SU-DHL-6 (cell line): ENCODE results near the gene CASQ2.

ENCODE experiments used
- H2AFZ ChIP-seq: fragments of 200-600 bp; sonication (generic); 2 replicates; pipeline ENCODE4 v1.6.1; 2014; ENCODE audit warnings: low read depth, mild to moderate bottlenecking, moderate library complexity, mixed read lengths, antibody characterized with exemption, low read length; ENCODE audit not compliant: severe bottlenecking
- H3F3A ChIP-seq: fragments of 200-600 bp; shearing (Covaris generic); 2 replicates; pipeline ENCODE4 v1.6.0; 2016; ENCODE audit warnings: antibody characterized with exemption, mild to moderate bottlenecking; ENCODE audit not compliant: insufficient read depth
- H3K27ac ChIP-seq: fragments of 200-600 bp; sonication (generic); 2 replicates; pipeline ENCODE4 v1.5.1; 2016; ENCODE audit warnings: low read depth, mild to moderate bottlenecking, low read length, moderate library complexity, mixed read lengths
- H3K27me3 ChIP-seq: fragments of 200-600 bp; sonication (generic), shearing (Covaris generic); 2 replicates; pipeline ENCODE4 v1.6.0; 2014; ENCODE audit warnings: mild to moderate bottlenecking, low read length
- H3K36me3 ChIP-seq: fragments of 200-600 bp; sonication (generic); 2 replicates; pipeline ENCODE4 v1.6.1; 2014; ENCODE audit warnings: mild to moderate bottlenecking, low read length, mixed read lengths
- H3K4me2 ChIP-seq: fragments of 300-600, 200-600 bp; shearing (Covaris generic), sonication (generic); 2 replicates; pipeline ENCODE4 v1.6.0; 2014; ENCODE audit warnings: low read length, low read depth, mild to moderate bottlenecking; ENCODE audit not compliant: poor library complexity, severe bottlenecking
- H3K4me3 ChIP-seq: fragments of 200-600 bp; sonication (generic); 2 replicates; pipeline ENCODE4 v1.5.1; 2014; ENCODE audit warnings: antibody characterized with exemption, low read length, mild to moderate bottlenecking, mixed read lengths; ENCODE audit not compliant: insufficient read depth, poor library complexity, severe bottlenecking
- H3K79me2 ChIP-seq: fragments of 200-600 bp; sonication (generic); 2 replicates; pipeline ENCODE4 v1.6.1; 2014; ENCODE audit warnings: mild to moderate bottlenecking, low read length, moderate library complexity; ENCODE audit not compliant: insufficient read depth
- H3K9ac ChIP-seq: fragments of 200-600 bp; sonication (generic); 2 replicates; pipeline ENCODE4 v1.7.0; 2014; ENCODE audit warnings: mild to moderate bottlenecking, low read length
- H3K9me2 ChIP-seq: fragments of 200-600 bp; sonication (generic); replicated peaks from 2 replicates; pipeline ENCODE4 v1.6.1; 2014; ENCODE audit warnings: low read length; ENCODE audit not compliant: insufficient read depth
- H3K9me3 ChIP-seq: fragments of 200-600 bp; sonication (generic); 2 replicates; pipeline ENCODE4 v1.6.1; 2014; ENCODE audit warnings: low read length, mixed read lengths; ENCODE audit not compliant: insufficient read depth
- H4K20me1 ChIP-seq: fragments of 200-600 bp; sonication (generic); 2 replicates; pipeline ENCODE4 v1.6.1; 2014; ENCODE audit warnings: low read depth, mild to moderate bottlenecking, antibody characterized with exemption, low read length, moderate library complexity, mixed read lengths
- EZH2phosphoT487 ChIP-seq: fragments of 200-600 bp; sonication (generic), shearing (Covaris generic); conservative IDR thresholded peaks from 2 replicates; pipeline ENCODE4 v1.6.1; 2018; ENCODE audit warnings: mild to moderate bottlenecking, antibody characterized with exemption, low read length, moderate library complexity, mixed read lengths
- TF ChIP-seq, protein P1 (sequence below): fragments of 200-600 bp; sonication (generic); IDR thresholded peaks from one replicate; pipeline ENCODE4 v1.5.1; 2017; ENCODE audit warnings: antibody characterized with exemption, mild to moderate bottlenecking, low read length, moderate library complexity; ENCODE audit not compliant: insufficient read depth, poor library complexity, severe bottlenecking

The CASQ2 gene

DNA sequence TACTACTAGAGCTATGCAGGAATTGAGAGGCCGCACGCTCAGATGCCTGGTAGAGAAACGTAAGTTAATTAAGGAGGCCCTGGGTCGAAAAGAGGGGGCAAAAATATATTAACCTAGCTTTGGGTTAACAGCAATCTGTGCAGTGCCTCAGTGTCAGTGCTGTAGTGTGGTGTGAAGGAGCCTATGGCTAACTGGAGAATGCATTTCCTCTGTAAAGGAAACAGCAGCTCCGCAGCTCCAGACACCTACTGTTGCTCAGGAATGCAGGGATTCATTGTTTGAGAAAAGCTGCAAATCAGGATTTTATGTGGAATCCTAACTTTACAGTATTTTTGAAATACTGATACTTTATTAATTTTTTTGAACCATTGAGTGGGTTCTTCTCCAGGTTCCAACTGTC, 108.4 kb downstream of the CASQ2 start:
- H3K9ac ChIP-seq: no peak overlapping the region
- no peaks in the 10 kb centered on the region for H3K9me3 ChIP-seq
- H3K27me3 ChIP-seq: no peaks in the 10 kb centered on the region
- H3F3A ChIP-seq: no peaks in the 10 kb centered on the region
- no peaks in the 10 kb centered on the region for H3K9me2 ChIP-seq
- H3K27ac ChIP-seq: no peak overlapping the region
- no peak overlapping the region for H3K4me3 ChIP-seq
- no peaks in the 10 kb centered on the region for H3K79me2 ChIP-seq
- no peak overlapping the region for H2AFZ ChIP-seq
- H3K36me3 ChIP-seq: no peaks in the 10 kb centered on the region
- no peak overlapping the region for H3K4me2 ChIP-seq
- TF ChIP-seq, protein P1, sequence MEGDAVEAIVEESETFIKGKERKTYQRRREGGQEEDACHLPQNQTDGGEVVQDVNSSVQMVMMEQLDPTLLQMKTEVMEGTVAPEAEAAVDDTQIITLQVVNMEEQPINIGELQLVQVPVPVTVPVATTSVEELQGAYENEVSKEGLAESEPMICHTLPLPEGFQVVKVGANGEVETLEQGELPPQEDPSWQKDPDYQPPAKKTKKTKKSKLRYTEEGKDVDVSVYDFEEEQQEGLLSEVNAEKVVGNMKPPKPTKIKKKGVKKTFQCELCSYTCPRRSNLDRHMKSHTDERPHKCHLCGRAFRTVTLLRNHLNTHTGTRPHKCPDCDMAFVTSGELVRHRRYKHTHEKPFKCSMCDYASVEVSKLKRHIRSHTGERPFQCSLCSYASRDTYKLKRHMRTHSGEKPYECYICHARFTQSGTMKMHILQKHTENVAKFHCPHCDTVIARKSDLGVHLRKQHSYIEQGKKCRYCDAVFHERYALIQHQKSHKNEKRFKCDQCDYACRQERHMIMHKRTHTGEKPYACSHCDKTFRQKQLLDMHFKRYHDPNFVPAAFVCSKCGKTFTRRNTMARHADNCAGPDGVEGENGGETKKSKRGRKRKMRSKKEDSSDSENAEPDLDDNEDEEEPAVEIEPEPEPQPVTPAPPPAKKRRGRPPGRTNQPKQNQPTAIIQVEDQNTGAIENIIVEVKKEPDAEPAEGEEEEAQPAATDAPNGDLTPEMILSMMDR: no peak
- no peak for TF ChIP-seq EZH2phosphoT487
- H4K20me1 ChIP-seq: no peaks in the 10 kb centered on the region

DNA sequence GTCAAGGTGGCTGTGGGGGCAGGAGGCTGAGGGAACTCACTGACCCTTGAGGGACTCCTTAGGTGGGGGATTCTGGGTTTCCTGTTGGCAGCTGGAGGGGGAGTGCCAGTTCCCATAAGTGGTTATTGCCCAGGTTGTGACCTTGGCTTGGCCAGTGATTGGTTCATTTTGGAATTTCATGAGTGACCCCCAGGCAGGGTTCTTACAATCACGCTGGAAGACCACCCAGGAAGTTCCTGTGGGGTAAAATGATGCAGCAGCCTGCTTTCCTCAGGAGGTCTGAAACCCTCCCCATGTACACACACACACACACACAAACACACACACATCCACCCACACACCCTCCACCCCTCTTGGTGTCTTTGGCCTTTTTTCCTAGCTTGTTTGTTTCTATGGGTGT, 109.9 kb downstream of the CASQ2 start:
- H3K9me2 ChIP-seq: no peaks in the 10 kb centered on the region
- TF ChIP-seq EZH2phosphoT487: no peak
- TF ChIP-seq, protein P1: no peak
- no peak overlapping the region for H3K4me3 ChIP-seq
- H4K20me1 ChIP-seq: no peaks in the 10 kb centered on the region
- H3F3A ChIP-seq: no peaks in the 10 kb centered on the region
- no peaks in the 10 kb centered on the region for H3K36me3 ChIP-seq
- H3K27me3 ChIP-seq: no peaks in the 10 kb centered on the region
- H3K9ac ChIP-seq: no peak overlapping the region
- H3K4me2 ChIP-seq: no peak overlapping the region
- H2AFZ ChIP-seq: no peak overlapping the region
- no peaks in the 10 kb centered on the region for H3K79me2 ChIP-seq
- no peak overlapping the region for H3K27ac ChIP-seq
- no peaks in the 10 kb centered on the region for H3K9me3 ChIP-seq

DNA sequence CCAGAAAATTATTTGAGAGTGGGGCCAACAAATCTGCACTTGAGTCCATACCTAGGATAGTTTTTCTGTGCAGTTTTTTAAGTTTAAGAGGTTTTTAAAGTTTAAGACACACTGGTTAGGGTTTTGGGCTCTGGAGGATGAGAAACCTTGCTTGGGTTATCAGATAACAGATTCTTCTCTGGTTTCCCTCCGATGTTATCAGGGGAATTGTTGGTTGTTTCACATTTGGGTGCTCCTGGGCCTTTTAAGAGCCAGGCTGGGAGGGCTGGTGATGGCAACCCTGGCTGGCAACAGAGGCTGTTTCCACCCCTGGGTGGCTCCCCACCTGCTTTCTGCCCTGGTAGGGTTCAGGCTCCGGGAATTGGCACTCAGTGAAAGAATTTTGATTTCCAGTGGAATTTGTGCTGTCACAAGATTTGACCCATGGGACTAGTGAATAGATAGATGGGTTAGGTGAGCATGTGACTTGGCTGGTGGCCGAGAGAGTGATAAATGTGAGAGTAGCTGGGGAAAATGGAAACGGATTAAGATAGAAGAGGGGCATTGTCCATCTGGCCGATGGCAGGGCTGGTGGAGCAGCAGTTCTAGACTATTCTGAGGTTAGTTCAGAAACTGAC, 111.9 kb downstream of the CASQ2 start:
- Histone ChIP-seq H3K27me3 (no peaks in the 10 kb centered on the region), H4K20me1 (no peaks in the 10 kb centered on the region), H3K36me3 (no peaks in the 10 kb centered on the region), H2AFZ (no peak overlapping the region), H3K9ac (no peak overlapping the region), H3K9me3 (no peaks in the 10 kb centered on the region), H3K9me2 (no peaks in the 10 kb centered on the region), H3K27ac (no peak overlapping the region), H3F3A (no peaks in the 10 kb centered on the region), H3K4me3 (no peak overlapping the region), H3K79me2 (no peaks in the 10 kb centered on the region), H3K4me2 (no peak overlapping the region)
- TF ChIP-seq, protein P1: no peak
- TF ChIP-seq EZH2phosphoT487: no peak

DNA sequence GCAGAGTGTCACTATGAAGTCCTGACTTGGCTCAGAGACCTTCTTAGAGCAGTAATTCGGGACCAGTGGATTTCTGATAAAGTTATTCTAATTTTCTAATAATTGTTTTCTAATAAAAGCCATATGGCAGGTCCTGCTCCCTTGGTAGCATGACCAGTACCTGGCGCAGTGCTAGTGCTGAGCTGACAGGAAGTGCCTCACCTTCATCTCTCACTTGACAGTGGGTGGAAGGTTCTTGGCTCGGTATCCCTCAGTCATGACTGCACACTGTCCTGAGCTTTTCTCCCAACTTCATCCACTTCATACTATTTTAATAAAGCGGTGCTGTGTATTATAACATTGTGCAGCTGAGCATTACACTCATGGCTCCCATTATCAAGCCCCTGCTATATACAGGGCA, 112.6 kb downstream of the CASQ2 start:
- no peak for TF ChIP-seq EZH2phosphoT487
- TF ChIP-seq, protein P1: no peak
- Histone ChIP-seq H3K36me3 (no peaks in the 10 kb centered on the region), H3K9me3 (no peaks in the 10 kb centered on the region), H3K4me2 (no peak overlapping the region), H3K79me2 (no peaks in the 10 kb centered on the region), H4K20me1 (no peaks in the 10 kb centered on the region), H3F3A (no peaks in the 10 kb centered on the region), H3K9me2 (no peaks in the 10 kb centered on the region), H3K4me3 (no peak overlapping the region), H3K27ac (no peak overlapping the region), H3K27me3 (no peaks in the 10 kb centered on the region), H2AFZ (no peak overlapping the region), H3K9ac (no peak overlapping the region)
